Neural cell (in vitro differentiated cells): ENCODE results near the gene PRR11. TPM values are rescaled to one million over a fixed set of nuclear protein-coding genes. Genes with fewer than 3 reads are reported as not detected.

Source experiments
- H2AFZ ChIP-seq: fragments of 200-600, 300-800 bp; sonication (generic), shearing (Covaris generic); 2 replicates; pipeline ENCODE4 v1.6.0; 2014; ENCODE audit warnings: low read depth, mild to moderate bottlenecking, antibody characterized with exemption, low read length, moderate library complexity
- H3F3A ChIP-seq: fragments of 200-600 bp; shearing (Covaris generic); 2 replicates; pipeline ENCODE4 v1.6.1; 2016; ENCODE audit warnings: mild to moderate bottlenecking, moderate library complexity, mixed read lengths, antibody characterized with exemption, low read length; ENCODE audit not compliant: insufficient read depth, poor library complexity, severe bottlenecking
- H3K27ac ChIP-seq: fragments of 200-600, 300-800 bp; sonication (generic), shearing (Covaris generic); 2 replicates; pipeline ENCODE4 v1.5.1; 2014; ENCODE audit warnings: mild to moderate bottlenecking, low read length, moderate library complexity
- H3K27me3 ChIP-seq: fragments of 300-800, 200-600 bp; sonication (generic), shearing (Covaris generic); 2 replicates; pipeline ENCODE4 v1.6.0; 2014; ENCODE audit warnings: mild to moderate bottlenecking, low read depth, low read length, moderate library complexity; ENCODE audit not compliant: insufficient read depth
- H3K36me3 ChIP-seq: fragments of 300-800, 200-600 bp; sonication (generic), shearing (Covaris generic); 2 replicates; pipeline ENCODE4 v1.5.1; 2014; ENCODE audit warnings: mild to moderate bottlenecking, antibody characterized with exemption, low read length, moderate library complexity; ENCODE audit not compliant: insufficient read depth
- H3K4me2 ChIP-seq: fragments of 300-800, 200-600 bp; sonication (generic), shearing (Covaris generic); 2 replicates; pipeline ENCODE4 v1.6.0; 2014; ENCODE audit warnings: mild to moderate bottlenecking, low read length
- H3K4me3 ChIP-seq: fragments of 300-800, 200-600 bp; sonication (generic), shearing (Covaris generic); 2 replicates; pipeline ENCODE4 v1.5.1; 2014; ENCODE audit warnings: mild to moderate bottlenecking, low read length, moderate library complexity
- H3K79me2 ChIP-seq: fragments of 200-600 bp; shearing (Covaris generic); replicated peaks from 2 replicates; pipeline ENCODE4 v1.6.0; 2014; ENCODE audit warnings: mild to moderate bottlenecking, low read length, moderate library complexity; ENCODE audit not compliant: insufficient read depth
- H3K9ac ChIP-seq: fragments of 300-800, 200-600 bp; sonication (generic), shearing (Covaris generic); 2 replicates; pipeline ENCODE4 v1.6.1; 2016; ENCODE audit warnings: mild to moderate bottlenecking, low read length, mixed read lengths
- H3K9me2 ChIP-seq: fragments of 200-600 bp; shearing (Covaris generic); 2 replicates; pipeline ENCODE4 v1.6.1; 2016; ENCODE audit warnings: mild to moderate bottlenecking, low read length, mixed read lengths; ENCODE audit not compliant: insufficient read depth
- H3K9me3 ChIP-seq: fragments of 200-600, 300-800 bp; sonication (generic), shearing (Covaris generic); 2 replicates; pipeline ENCODE4 v1.6.1; 2016; ENCODE audit warnings: mild to moderate bottlenecking, mixed run types, low read length, moderate library complexity, mixed read lengths
- H4K20me1 ChIP-seq: fragments of 200-600 bp; shearing (Covaris generic); 2 replicates; pipeline ENCODE4 v1.6.1; 2016; ENCODE audit warnings: mild to moderate bottlenecking, mixed run types; ENCODE audit not compliant: insufficient read depth
- EP300 ChIP-seq: fragments of 450-650 bp; conservative IDR thresholded peaks from 2 replicates; pipeline ENCODE4 v1.6.1; 2014; ENCODE audit warnings: antibody characterized with exemption, mild to moderate bottlenecking, moderate library complexity; ENCODE audit not compliant: poor library complexity, severe bottlenecking
- EZH2 ChIP-seq: fragments of 200-600, 300-800 bp; shearing (Covaris generic), sonication (generic); IDR thresholded peaks from 2 replicates; pipeline ENCODE4 v1.6.1; 2014; ENCODE audit warnings: antibody characterized with exemption, low read length, borderline replicate concordance, mild to moderate bottlenecking; ENCODE audit not compliant: insufficient read depth, poor library complexity, severe bottlenecking
- MXI1 ChIP-seq: fragments of 450-650 bp; conservative IDR thresholded peaks from 2 replicates; pipeline ENCODE4 v1.6.1; 2014; ENCODE audit warnings: antibody characterized with exemption, mild to moderate bottlenecking; ENCODE audit not compliant: poor library complexity, severe bottlenecking
- POLR2AphosphoS5 ChIP-seq: IDR thresholded peaks from 2 replicates; pipeline ENCODE4 v1.6.1; 2012
- RAD21 ChIP-seq: fragments of 450-650 bp; conservative IDR thresholded peaks from 2 replicates; pipeline ENCODE4 v1.6.1; 2014; ENCODE audit warnings: antibody characterized with exemption, mild to moderate bottlenecking, moderate library complexity
- SMC3 ChIP-seq: fragments of 450-650 bp; conservative IDR thresholded peaks from 2 replicates; pipeline ENCODE4 v1.6.1; 2014; ENCODE audit warnings: antibody characterized with exemption, mild to moderate bottlenecking, moderate library complexity; ENCODE audit not compliant: poor library complexity
- TAF1 ChIP-seq: IDR thresholded peaks from 2 replicates; pipeline ENCODE4 v1.6.1; 2012; ENCODE audit warnings: low read depth
- polyA plus RNA-seq: library from polyadenylated mRNA; depleted of rRNA; stranded (reverse); fragments of >200 nt; gene quantifications from 2 replicates; pipeline ENCODE4 v1.2.3, GENCODE V29; 2014
- TF ChIP-seq, protein P1 (sequence below): IDR thresholded peaks from 2 replicates; pipeline ENCODE4 v1.6.1; 2012; ENCODE audit warnings: borderline replicate concordance
- TF ChIP-seq, protein P2 (sequence below): fragments of 450-650 bp; IDR thresholded peaks from 2 replicates; pipeline ENCODE4 v1.5.1; 2014; ENCODE audit warnings: antibody characterized with exemption, mild to moderate bottlenecking, moderate library complexity; ENCODE audit not compliant: poor library complexity, severe bottlenecking

PRR11 gene
- polyA plus RNA-seq, 1 donor from 2014 or later, result 0.22 TPM

- H3K79me2 ChIP-seq, result peaks cover 89% of the 10 kb centered on the region
- TF ChIP-seq POLR2AphosphoS5, result no peak
- no peak for TF ChIP-seq RAD21
- TF ChIP-seq, protein P1, sequence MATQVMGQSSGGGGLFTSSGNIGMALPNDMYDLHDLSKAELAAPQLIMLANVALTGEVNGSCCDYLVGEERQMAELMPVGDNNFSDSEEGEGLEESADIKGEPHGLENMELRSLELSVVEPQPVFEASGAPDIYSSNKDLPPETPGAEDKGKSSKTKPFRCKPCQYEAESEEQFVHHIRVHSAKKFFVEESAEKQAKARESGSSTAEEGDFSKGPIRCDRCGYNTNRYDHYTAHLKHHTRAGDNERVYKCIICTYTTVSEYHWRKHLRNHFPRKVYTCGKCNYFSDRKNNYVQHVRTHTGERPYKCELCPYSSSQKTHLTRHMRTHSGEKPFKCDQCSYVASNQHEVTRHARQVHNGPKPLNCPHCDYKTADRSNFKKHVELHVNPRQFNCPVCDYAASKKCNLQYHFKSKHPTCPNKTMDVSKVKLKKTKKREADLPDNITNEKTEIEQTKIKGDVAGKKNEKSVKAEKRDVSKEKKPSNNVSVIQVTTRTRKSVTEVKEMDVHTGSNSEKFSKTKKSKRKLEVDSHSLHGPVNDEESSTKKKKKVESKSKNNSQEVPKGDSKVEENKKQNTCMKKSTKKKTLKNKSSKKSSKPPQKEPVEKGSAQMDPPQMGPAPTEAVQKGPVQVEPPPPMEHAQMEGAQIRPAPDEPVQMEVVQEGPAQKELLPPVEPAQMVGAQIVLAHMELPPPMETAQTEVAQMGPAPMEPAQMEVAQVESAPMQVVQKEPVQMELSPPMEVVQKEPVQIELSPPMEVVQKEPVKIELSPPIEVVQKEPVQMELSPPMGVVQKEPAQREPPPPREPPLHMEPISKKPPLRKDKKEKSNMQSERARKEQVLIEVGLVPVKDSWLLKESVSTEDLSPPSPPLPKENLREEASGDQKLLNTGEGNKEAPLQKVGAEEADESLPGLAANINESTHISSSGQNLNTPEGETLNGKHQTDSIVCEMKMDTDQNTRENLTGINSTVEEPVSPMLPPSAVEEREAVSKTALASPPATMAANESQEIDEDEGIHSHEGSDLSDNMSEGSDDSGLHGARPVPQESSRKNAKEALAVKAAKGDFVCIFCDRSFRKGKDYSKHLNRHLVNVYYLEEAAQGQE, result no peak
- TF ChIP-seq SMC3, result no peak
- TF ChIP-seq EZH2, result no peak
- no peak for TF ChIP-seq MXI1
- no peak for TF ChIP-seq TAF1
- TF ChIP-seq, protein P2, sequence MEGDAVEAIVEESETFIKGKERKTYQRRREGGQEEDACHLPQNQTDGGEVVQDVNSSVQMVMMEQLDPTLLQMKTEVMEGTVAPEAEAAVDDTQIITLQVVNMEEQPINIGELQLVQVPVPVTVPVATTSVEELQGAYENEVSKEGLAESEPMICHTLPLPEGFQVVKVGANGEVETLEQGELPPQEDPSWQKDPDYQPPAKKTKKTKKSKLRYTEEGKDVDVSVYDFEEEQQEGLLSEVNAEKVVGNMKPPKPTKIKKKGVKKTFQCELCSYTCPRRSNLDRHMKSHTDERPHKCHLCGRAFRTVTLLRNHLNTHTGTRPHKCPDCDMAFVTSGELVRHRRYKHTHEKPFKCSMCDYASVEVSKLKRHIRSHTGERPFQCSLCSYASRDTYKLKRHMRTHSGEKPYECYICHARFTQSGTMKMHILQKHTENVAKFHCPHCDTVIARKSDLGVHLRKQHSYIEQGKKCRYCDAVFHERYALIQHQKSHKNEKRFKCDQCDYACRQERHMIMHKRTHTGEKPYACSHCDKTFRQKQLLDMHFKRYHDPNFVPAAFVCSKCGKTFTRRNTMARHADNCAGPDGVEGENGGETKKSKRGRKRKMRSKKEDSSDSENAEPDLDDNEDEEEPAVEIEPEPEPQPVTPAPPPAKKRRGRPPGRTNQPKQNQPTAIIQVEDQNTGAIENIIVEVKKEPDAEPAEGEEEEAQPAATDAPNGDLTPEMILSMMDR, result no peak
- TF ChIP-seq EP300, result no peak
Measured at GRCh38 chr17:59141860-59142259, 13.7 kb upstream of the PRR11 start.

DNA sequence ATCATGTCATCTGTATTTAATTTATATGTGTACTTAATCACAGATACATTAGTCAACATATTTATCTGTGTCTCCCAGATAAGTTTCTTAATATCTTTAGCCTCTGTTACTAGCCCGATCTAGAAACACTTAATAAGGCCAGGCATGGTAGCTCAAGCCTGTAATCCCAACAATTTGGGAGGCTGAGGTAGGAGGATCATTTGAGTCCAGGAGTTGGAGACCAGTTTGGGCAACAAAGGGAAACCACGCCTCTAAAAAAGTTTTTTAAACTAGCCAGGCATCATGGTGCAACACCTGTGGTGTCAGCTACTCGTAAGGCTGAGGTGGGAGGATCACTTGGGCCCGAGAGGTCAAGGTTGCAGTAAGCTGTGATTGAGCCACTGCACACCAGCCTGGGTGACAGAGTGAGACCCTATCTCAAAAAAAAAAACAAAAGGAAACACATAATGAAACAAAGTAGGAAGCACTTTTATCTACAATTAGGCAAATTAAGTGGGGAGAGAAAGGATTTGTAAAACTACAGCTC lies 9.9 kb upstream of the PRR11 start:
- no peaks in the 10 kb centered on the region for H3K9me2 ChIP-seq
- TF ChIP-seq SMC3, result no peak
- TF ChIP-seq, protein P2, result no peak
- H4K20me1 ChIP-seq, result no peaks in the 10 kb centered on the region
- H3K27ac ChIP-seq, result no peak overlapping the region
- no peaks in the 10 kb centered on the region for H3F3A ChIP-seq
- H3K9me3 ChIP-seq, result no peaks in the 10 kb centered on the region
- H3K4me2 ChIP-seq, result no peak overlapping the region
- no peaks in the 10 kb centered on the region for H3K27me3 ChIP-seq
- no peak overlapping the region for H3K4me3 ChIP-seq
- no peak overlapping the region for H2AFZ ChIP-seq
- H3K36me3 ChIP-seq, result no peaks in the 10 kb centered on the region
- H3K79me2 ChIP-seq, result peaks cover 96% of the 10 kb centered on the region
- H3K9ac ChIP-seq, result no peak overlapping the region

More at GRCh38 chr17:59141860-59142259, 13.7 kb upstream of the PRR11 start:
- Histone ChIP-seq H3K27ac (no peak overlapping the region), H2AFZ (no peak overlapping the region), H3K9me3 (no peaks in the 10 kb centered on the region), H3F3A (no peaks in the 10 kb centered on the region), H3K36me3 (no peaks in the 10 kb centered on the region), H3K4me2 (no peak overlapping the region), H3K27me3 (no peaks in the 10 kb centered on the region), H4K20me1 (no peaks in the 10 kb centered on the region), H3K9me2 (no peaks in the 10 kb centered on the region), H3K4me3 (no peak overlapping the region), H3K9ac (no peak overlapping the region)
